Adipose tissue (tissue), 3 donors: ENCODE results near the gene PCDHA13. TPM values are rescaled to one million over a fixed set of nuclear protein-coding genes. Genes with fewer than 3 reads are reported as not detected.
"Not testable (repeated sequence)": the region's sequence is repeated elsewhere in the genome, so short reads cannot be mapped to it uniquely, and the experiment has no call there.

Experiments used
- H3K27ac ChIP-seq: one replicate; pipeline ENCODE4 v1.5.1; 2013; ENCODE audit warnings: low read depth, low read length
- WGBS, 3 donors: extraction: QIAGEN DNeasy Blood & Tissue Kit; methylation state at CpG; one replicate each; pipeline ENCODE4 v1.1.7; 2013; 5-methylcytosine and 5-hydroxymethylcytosine counted together
- polyA plus RNA-seq, 3 donors: library from polyadenylated mRNA; stranded (reverse); fragments of 200-250 nt; gene quantifications; one replicate each; pipeline ENCODE4 v1.2.3, GENCODE V29; 2013
- donor health status: healthy with polysubstance abuse.
- donor health status: Bipolar disorder and iron deficiency.
- donor health status: healthy.

PCDHA13 gene
- polyA plus RNA-seq: under 1 TPM; 0.11 to 0.25 (median 0.16) TPM

- H3K27ac ChIP-seq: no peak within 1 kb of the TSS
Observed at GRCh38 chr5:140881889-140882590, at the start of gene PCDHA13. TSS of gene PCDHA13 (plus strand) at chr5:140882124. CDS start at chr5:140882269, 145 bp downstream.

GRCh38 chr5:140833993-140834392 lies 47.9 kb upstream of the PCDHA13 start, which contains the start of gene PCDHA7:
TSS of gene PCDHA7 (plus strand) at chr5:140834269. CDS start at chr5:140834384, 115 bp downstream.
- 8 to 11% (median 9%) methylated on average over 8 of the region's 8 CpGs for WGBS, 3 donors
- H3K27ac ChIP-seq: no peak within 1 kb of the TSS

More at GRCh38 chr5:140881889-140882590, at the start of gene PCDHA13:
- WGBS, 3 donors: 9 to 11% (median 10%) methylated on average over 31 to 33 of the region's 35 CpGs

GRCh38 chr5:140834439-140835008 lies 47.4 kb upstream of the PCDHA13 start:
- H3K27ac ChIP-seq: not testable (repeated sequence)
- 18 to 20% (median 18%) methylated on average over 23 to 26 of the region's 38 CpGs for WGBS, 3 donors

GRCh38 chr5:140835622-140836510 lies 46.1 kb upstream of the PCDHA13 start:
- WGBS, 3 donors: 35 to 41% (median 41%) methylated on average over 94 to 103 of the region's 103 CpGs
- no peak overlapping the region for H3K27ac ChIP-seq

- 15 to 22% (median 21%) methylated on average over 42 to 47 of the region's 47 CpGs for WGBS, 3 donors
- H3K27ac ChIP-seq: no peak within 1 kb of the TSS
Observed at GRCh38 chr5:140840978-140841962, 40.7 kb upstream of the PCDHA13 start, which contains the start of gene PCDHA8. TSS of gene PCDHA8 (plus strand) at chr5:140841187. CDS start at chr5:140841322, 135 bp downstream.

- 42 to 43% methylated on average over 50 to 87 of the region's 87 CpGs; no CpG with 5 or more reads in 1 of the 3 donors for WGBS, 3 donors
Observed at GRCh38 chr5:140842798-140843733, 38.9 kb upstream of the PCDHA13 start.

GRCh38 chr5:140848139-140849102 lies 33.5 kb upstream of the PCDHA13 start, which contains the start of gene PCDHA9:
TSS of gene PCDHA9 (plus strand) at chr5:140848382. CDS start at chr5:140848496, 114 bp downstream.
- not testable (repeated sequence) for H3K27ac ChIP-seq
- 16 to 22% methylated on average over 22 to 46 of the region's 48 CpGs; no CpG with 5 or more reads in 1 of the 3 donors for WGBS, 3 donors

More at GRCh38 chr5:140842798-140843733, 38.9 kb upstream of the PCDHA13 start:
- no peak overlapping the region for H3K27ac ChIP-seq

GRCh38 chr5:140849831-140850634 lies 31.9 kb upstream of the PCDHA13 start:
- 38 to 45% methylated on average over 42 to 101 of the region's 101 CpGs; no CpG with 5 or more reads in 1 of the 3 donors for WGBS, 3 donors
- not testable (repeated sequence) for H3K27ac ChIP-seq

GRCh38 chr5:140855772-140856674 lies 25.9 kb upstream of the PCDHA13 start, which contains the start of gene PCDHA10:
TSS of gene PCDHA10 (plus strand) at chr5:140855897. CDS start at chr5:140856049, 152 bp downstream.
- WGBS, 3 donors: 18 to 20% methylated on average over 33 to 44 of the region's 44 CpGs; no CpG with 5 or more reads in 1 of the 3 donors

GRCh38 chr5:140857177-140857986 lies 24.5 kb upstream of the PCDHA13 start:
- 50 to 53% methylated on average over 62 to 94 of the region's 94 CpGs; no CpG with 5 or more reads in 1 of the 3 donors for WGBS, 3 donors
- no peak overlapping the region for H3K27ac ChIP-seq

More at GRCh38 chr5:140855772-140856674, 25.9 kb upstream of the PCDHA13 start, which contains the start of gene PCDHA10:
- H3K27ac ChIP-seq: no peak within 1 kb of the TSS

- WGBS, 3 donors: 60 to 65% methylated on average over 10 to 22 of the region's 22 CpGs; no CpG with 5 or more reads in 1 of the 3 donors
- no peak overlapping the region for H3K27ac ChIP-seq
Observed at GRCh38 chr5:140857987-140858240, 24.0 kb upstream of the PCDHA13 start.

- H3K27ac ChIP-seq: no peak overlapping the region
- WGBS, 3 donors: 39 to 42% (median 41%) methylated on average over 76 of the region's 76 CpGs
Observed at GRCh38 chr5:140862441-140863295, 19.3 kb upstream of the PCDHA13 start.
